H1 (cell line): ENCODE results near the gene FXYD5. TPM values are rescaled to one million over a fixed set of nuclear protein-coding genes. Genes with fewer than 3 reads are reported as not detected.
A peak's percentile ranks its signal among the peaks of the same experiment; 100 is the strongest.

Experiments
- CTCF ChIA-PET: fragments of 300-600 bp; sonication (Branson Sonifier 250); formaldehyde crosslinking; loops from one replicate; lab custom pipeline; 2021; ENCODE audit not compliant: partially characterized antibody; lab: Charles Lee
- POLR2A ChIA-PET: fragments of 300-600 bp; sonication (Branson Sonifier 250); formaldehyde crosslinking; loops from one replicate; lab custom pipeline; 2021; ENCODE audit warnings: inconsistent platforms; ENCODE audit not compliant: partially characterized antibody; lab: Charles Lee
- DNase-seq, 2 experiments: peaks; one replicate each; pipeline versions ENCODE4 v3.0.0 to v3.0.0-alpha.2; 2010 to 2022; ENCODE audit warnings: low spot score in 2 of 2, low read depth in 1 of 2, mixed read lengths in 1 of 2
- FAIRE-seq: peaks from 2 replicates; lab custom pipeline; 2011; peaks lifted over from hg19 to GRCh38; lab: Jason Lieb, UNC
- H2AFZ ChIP-seq: 2 replicates; pipeline ENCODE4 v1.8.1; 2012; ENCODE audit warnings: low read length, inconsistent platforms
- H2AK5ac ChIP-seq: 2 replicates; pipeline ENCODE4 v1.6.1; 2013; ENCODE audit warnings: low read depth, low read length
- H2BK120ac ChIP-seq: replicated peaks from 2 replicates; pipeline ENCODE3; 2013; ENCODE audit warnings: low read depth, low read length, inconsistent platforms
- H2BK12ac ChIP-seq: 2 replicates; pipeline ENCODE4 v1.6.1; 2013; ENCODE audit warnings: low read depth, low read length
- H2BK15ac ChIP-seq: 2 replicates; pipeline ENCODE4 v1.6.1; 2013; ENCODE audit warnings: low read length
- H2BK20ac ChIP-seq: 2 replicates; pipeline ENCODE4 v1.6.1; 2013; ENCODE audit warnings: low read length
- H2BK5ac ChIP-seq: 2 replicates; pipeline ENCODE4 v1.6.1; 2013; ENCODE audit warnings: low read depth, low read length
- H3K14ac ChIP-seq: 2 replicates; pipeline ENCODE4 v1.6.1; 2013; ENCODE audit warnings: inconsistent platforms; ENCODE audit not compliant: insufficient read length
- H3K18ac ChIP-seq: 2 replicates; pipeline ENCODE4 v1.6.1; 2013; ENCODE audit warnings: low read length; ENCODE audit errors: extremely low read depth
- H3K23ac ChIP-seq: 2 replicates; pipeline ENCODE4 v1.6.1; 2013; ENCODE audit warnings: inconsistent platforms; ENCODE audit not compliant: insufficient read length
- H3K23me2 ChIP-seq: 2 replicates; pipeline ENCODE4 v1.6.1; 2013; ENCODE audit warnings: low read depth, low read length
- H3K27ac ChIP-seq: 2 replicates; pipeline ENCODE4 v1.6.1; 2011; ENCODE audit warnings: low read depth, low read length, inconsistent platforms
- H3K27me3 ChIP-seq, 4 experiments: replicated peaks in 1 of 4; 1 replicate in 1 of 4; 2 replicates in 3 of 4; pipeline versions ENCODE4 v1.6.1 to v1.8.1; 2011 to 2013; ENCODE audit warnings: low read length in 3 of 4, mild to moderate bottlenecking in 3 of 4, inconsistent platforms in 2 of 4, mixed read lengths in 2 of 4, moderate library complexity in 1 of 4; ENCODE audit not compliant: control insufficient read depth in 3 of 4, insufficient read depth in 3 of 4; ENCODE audit errors: extremely low read depth in 1 of 4
- H3K36me3 ChIP-seq, 4 experiments: 2 replicates each; pipeline versions ENCODE4 v1.6.1 to v1.8.1; 2011 to 2013; ENCODE audit warnings: mild to moderate bottlenecking in 4 of 4, low read length in 3 of 4, moderate library complexity in 2 of 4, control low read depth in 1 of 4, inconsistent platforms in 1 of 4; ENCODE audit not compliant: insufficient read depth in 4 of 4, control insufficient read depth in 2 of 4
- H3K4ac ChIP-seq: replicated peaks from 2 replicates; pipeline ENCODE3; 2013; ENCODE audit warnings: low read length, low read depth, mixed read lengths, inconsistent platforms; ENCODE audit not compliant: insufficient read length
- H3K4me1 ChIP-seq, 4 experiments: replicated peaks in 1 of 4; 1 replicate in 1 of 4; 2 replicates in 3 of 4; pipeline versions ENCODE4 v1.6.1 to v1.8.1; 2011 to 2013; ENCODE audit warnings: low read length in 3 of 4, inconsistent platforms in 2 of 4, mixed read lengths in 1 of 4; ENCODE audit not compliant: insufficient read depth in 4 of 4, control insufficient read depth in 3 of 4
- H3K4me2 ChIP-seq, 2 experiments: 2 replicates each; pipeline versions ENCODE4 v1.6.1 to v1.8.1; 2011 to 2013; ENCODE audit warnings: low read depth in 2 of 2, low read length in 2 of 2, control low read depth in 1 of 2, inconsistent platforms in 1 of 2, mild to moderate bottlenecking in 1 of 2; ENCODE audit not compliant: insufficient read depth in 1 of 2
- H3K4me3 ChIP-seq, 4 experiments: fragments of 200-600, 300-600 bp in 1 of 4; sonication (generic), shearing (Covaris generic), sonication (Bioruptor Twin) in 1 of 4; 2 replicates each; pipeline versions ENCODE4 v1.5.1 to v1.8.1; 2011 to 2016; ENCODE audit warnings: low read length in 4 of 4, low read depth in 3 of 4, control low read depth in 2 of 4, inconsistent platforms in 2 of 4, mild to moderate bottlenecking in 2 of 4, mixed read lengths in 1 of 4, moderate library complexity in 1 of 4; ENCODE audit not compliant: insufficient read depth in 2 of 4; ENCODE audit errors: extremely low read depth in 1 of 4
- H3K56ac ChIP-seq: replicated peaks from 2 replicates; pipeline ENCODE3; 2013; ENCODE audit warnings: low read depth, mild to moderate bottlenecking, mixed read lengths, low read length, inconsistent platforms; ENCODE audit not compliant: insufficient read length
- H3K79me1 ChIP-seq: 2 replicates; pipeline ENCODE4 v1.6.1; 2013; ENCODE audit warnings: low read depth, low read length, control low read depth
- H3K79me2 ChIP-seq, 2 experiments: 2 replicates each; pipeline versions ENCODE4 v1.6.1 to v1.8.1; 2012 to 2013; ENCODE audit warnings: low read length in 2 of 2, mild to moderate bottlenecking in 2 of 2, inconsistent platforms in 1 of 2; ENCODE audit not compliant: insufficient read depth in 2 of 2, control insufficient read depth in 1 of 2
- H3K9ac ChIP-seq, 4 experiments: replicated peaks in 1 of 4; 1 replicate in 1 of 4; 2 replicates in 3 of 4; pipeline versions ENCODE4 v1.6.1 to v1.8.1; 2011 to 2013; ENCODE audit warnings: low read depth in 3 of 4, low read length in 3 of 4, control low read depth in 2 of 4, mild to moderate bottlenecking in 2 of 4, moderate library complexity in 2 of 4, inconsistent platforms in 1 of 4; ENCODE audit errors: extremely low read depth in 1 of 4
- H3K9me3 ChIP-seq, 2 experiments: 2 replicates each; pipeline versions ENCODE4 v1.6.1 to v1.8.1; 2012 to 2013; ENCODE audit warnings: mild to moderate bottlenecking in 2 of 2, moderate library complexity in 2 of 2, control low read depth in 1 of 2, inconsistent platforms in 1 of 2, low read depth in 1 of 2, low read length in 1 of 2, mixed read lengths in 1 of 2; ENCODE audit not compliant: insufficient read depth in 2 of 2
- H4K20me1 ChIP-seq, 2 experiments: replicated peaks in 1 of 2; 2 replicates each; pipeline versions ENCODE3 to v1.8.1; 2011 to 2013; ENCODE audit warnings: inconsistent platforms in 2 of 2, low read length in 2 of 2, mild to moderate bottlenecking in 1 of 2; ENCODE audit not compliant: insufficient read depth in 2 of 2, control insufficient read depth in 1 of 2
- H4K5ac ChIP-seq: 2 replicates; pipeline ENCODE4 v1.6.1; 2013; ENCODE audit warnings: low read length, low read depth, mixed read lengths, inconsistent platforms; ENCODE audit not compliant: insufficient read length
- H4K8ac ChIP-seq: 2 replicates; pipeline ENCODE4 v1.8.0; 2013; ENCODE audit warnings: mild to moderate bottlenecking, moderate library complexity, low read length, inconsistent platforms; ENCODE audit not compliant: insufficient read depth; ENCODE audit errors: extremely low read depth
- H4K91ac ChIP-seq: replicated peaks from 2 replicates; pipeline ENCODE3; 2013; ENCODE audit warnings: low read length, mixed read lengths, inconsistent platforms; ENCODE audit not compliant: insufficient read length
- BACH1 ChIP-seq: IDR thresholded peaks from 2 replicates; pipeline ENCODE4 v1.6.1; 2012; ENCODE audit warnings: low read length, improper control_type of control experiment
- CBX5 ChIP-seq: fragments of 300-800, 300-1000 bp; sonication (generic); IDR thresholded peaks from 2 replicates; pipeline ENCODE4 v1.7.1; 2016; ENCODE audit warnings: antibody characterized with exemption, low read length, low read depth
- CHD1 ChIP-seq: IDR thresholded peaks from 2 replicates; pipeline ENCODE4 v1.6.1; 2012; ENCODE audit warnings: low read depth, low read length, improper control_type of control experiment
- CHD2 ChIP-seq: IDR thresholded peaks from 2 replicates; pipeline ENCODE4 v1.6.1; 2012; ENCODE audit warnings: low read length, improper control_type of control experiment
- EZH2 ChIP-seq: fragments of 200-600 bp; sonication (generic); IDR thresholded peaks from 2 replicates; pipeline ENCODE4 v1.7.1; 2012; ENCODE audit warnings: low read depth, mild to moderate bottlenecking, moderate library complexity, low read length, inconsistent platforms; ENCODE audit not compliant: severe bottlenecking
- GABPA ChIP-seq: IDR thresholded peaks from 2 replicates; pipeline ENCODE4 v1.6.1; 2011; ENCODE audit warnings: mild to moderate bottlenecking, low read length, moderate library complexity, borderline replicate concordance; ENCODE audit not compliant: insufficient read depth
- HDAC2 ChIP-seq, 2 experiments: fragments of 300-600 bp in 1 of 2; sonication (generic) in 1 of 2; IDR thresholded peaks; 2 replicates each; pipeline ENCODE4 v1.6.1; 2011 to 2012; ENCODE audit warnings: low read depth in 2 of 2, low read length in 2 of 2, mild to moderate bottlenecking in 2 of 2, moderate library complexity in 2 of 2, borderline replicate concordance in 1 of 2, inconsistent platforms in 1 of 2
- JUND ChIP-seq: IDR thresholded peaks from 2 replicates; pipeline ENCODE4 v1.6.1; 2011; ENCODE audit warnings: mild to moderate bottlenecking, improper control_type of control experiment, low read length
- KDM1A ChIP-seq: fragments of 200-600, 300-600 bp; sonication (generic); IDR thresholded peaks from 2 replicates; pipeline ENCODE4 v1.7.1; 2016; ENCODE audit warnings: mild to moderate bottlenecking, low read length, borderline replicate concordance
- KDM4A ChIP-seq: IDR thresholded peaks from one replicate; pipeline ENCODE4 v1.7.1; 2012; ENCODE audit warnings: low read depth, mild to moderate bottlenecking, moderate library complexity, low read length, inconsistent platforms; ENCODE audit not compliant: severe bottlenecking
- MAFK ChIP-seq: IDR thresholded peaks from 2 replicates; pipeline ENCODE4 v1.6.1; 2012; ENCODE audit warnings: low read depth, mild to moderate bottlenecking, improper control_type of control experiment, low read length
- NRF1 ChIP-seq: IDR thresholded peaks from 2 replicates; pipeline ENCODE4 v1.6.1; 2011; ENCODE audit warnings: mild to moderate bottlenecking, low read depth, low read length, improper control_type of control experiment
- SIRT6 ChIP-seq: IDR thresholded peaks from one replicate; pipeline ENCODE4 v1.7.1; 2012; ENCODE audit warnings: low read length, inconsistent platforms
- SP2 ChIP-seq: IDR thresholded peaks from 2 replicates; pipeline ENCODE4 v1.6.1; 2012; ENCODE audit warnings: mild to moderate bottlenecking, low read length, inconsistent platforms
- WGBS, 2 experiments: shearing (Covaris generic) in 1 of 2; methylation state at CpG; one replicate each; pipeline versions ENCODE4 v1.1.6 to v1.1.7; 2013 to 2015; ENCODE audit warnings: low lambda C conversion rate in 2 of 2, mixed read lengths in 2 of 2, inconsistent platforms in 1 of 2, low coverage in 1 of 2, missing lambda C conversion rate in 1 of 2; ENCODE audit not compliant: insufficient replicate concordance in 2 of 2, insufficient coverage in 1 of 2, insufficient read length in 1 of 2; ENCODE audit errors: extremely low coverage in 1 of 2, missing lambda C conversion rate in 1 of 2; 5-methylcytosine and 5-hydroxymethylcytosine counted together
- polyA plus RNA-seq, 7 experiments: library from polyadenylated mRNA; depleted of rRNA in 3 of 7; stranded (reverse) in 5 of 7; unstranded in 2 of 7; fragments of >200 nt in 5 of 7; fragments of 200-250 nt in 2 of 7; gene quantifications; 1 replicate in 5 of 7; 2 replicates in 1 of 7; 4 replicates in 1 of 7; pipeline versions ENCODE4 v1.2.1 to v1.2.3, GENCODE V29; 2011 to 2013; ENCODE audit warnings: missing spikeins in 2 of 7, mixed read lengths in 2 of 7
- total RNA-seq: library from RNA; stranded (reverse); fragmentation: NEBNext Ultra II Directional; extraction: Animal tissue kit (Norgen Biotek cat#: 25700); gene quantifications from 2 replicates; pipeline ENCODE4 v1.2.1, GENCODE V29; 2021

The FXYD5 gene
- total and polyA plus RNA-seq, 2 of the 8 experiments (the other 6 are each of a cell fraction or from before 2014, with no cell fraction given): 99.0 to 191 TPM

- no peaks in the 10 kb centered on the region for H3K79me1 ChIP-seq
- H3K4ac ChIP-seq: no peak overlapping the region
- H3K79me2 ChIP-seq: no peaks in the 10 kb centered on the region
- 0 out of 2 replicates have a peak overlapping the region, but pooled peaks have one; percentile 61 for H2BK15ac ChIP-seq
- no peak overlapping the region for H3K23ac ChIP-seq
- H3K27ac ChIP-seq: no peak overlapping the region
- WGBS, 2 experiments: 81% methylated on average over 14 of the region's 14 CpGs; no CpG with 5 or more reads in 1 of the 2 experiments
- peak overlapping the region; percentile 59; the same call in 1 of the 2 replicates for H4K8ac ChIP-seq
- H2BK12ac ChIP-seq: peak overlapping the region; percentile 90; the same call in 1 of the 2 replicates
- H3K36me3 ChIP-seq: no peaks in the 10 kb centered on the region
- no peak overlapping the region for H3K56ac ChIP-seq
- peak overlapping the region; percentile 56 for H4K91ac ChIP-seq
- H3K14ac ChIP-seq: no peak overlapping the region
- CTCF ChIA-PET: interaction anchor here (1.1 to 6.9 kb wide), 7 partner anchors 19 to 156 kb away, joined by 3 to 154 read pairs (median 4); partner anchors contain the start of genes FXYD1, FXYD7 and LGI4
- DNase-seq: no peak
- no peak overlapping the region for H2AFZ ChIP-seq
- H3K27me3 ChIP-seq: peaks cover 0 to 2% (median 0%) of the 10 kb centered on the region in 4 experiments; a peak in 1 of 7 replicates
- H2AK5ac ChIP-seq: no peak overlapping the region
- H3K4me3 ChIP-seq: no peak overlapping the region
- no peaks in the 10 kb centered on the region for H3K23me2 ChIP-seq
- no peak for FAIRE-seq
- H3K4me1 ChIP-seq: peaks cover 3 to 26% (median 17%) of the 10 kb centered on the region in 4 experiments
- POLR2A ChIA-PET: interaction anchor here (0.6 to 2.6 kb wide), 6 partner anchors 9 to 63 kb away, joined by 3 to 9 read pairs (median 5); partner anchors contain the start of gene LGI4
- H3K18ac ChIP-seq: peak overlapping the region; percentile 1; the same call in 1 of the 2 replicates
- 0 out of 2 replicates have a peak overlapping the region, but pooled peaks have one; percentile 75 for H2BK20ac ChIP-seq
- H2BK120ac ChIP-seq: no peak overlapping the region
- no peak overlapping the region for H3K9ac ChIP-seq
- H3K4me2 ChIP-seq: no peak overlapping the region
- H3K9me3 ChIP-seq: no peaks in the 10 kb centered on the region
- H4K5ac ChIP-seq: no peak overlapping the region
- H4K20me1 ChIP-seq: no peaks in the 10 kb centered on the region
- no peak overlapping the region for H2BK5ac ChIP-seq
- TF ChIP-seq SP2 (no peak), JUND (no peak), EZH2 (no peak), KDM1A (no peak), SIRT6 (no peak), HDAC2 (IDR thresholded peaks at IDR 0.05; ENCODE audit: borderline replicate concordance in 1 of 2, low read depth in 2 of 2, low read length in 2 of 2) (no peak), KDM4A (no peak), MAFK (no peak), CHD2 (no peak), CHD1 (no peak), CBX5 (no peak), BACH1 (no peak), GABPA (no peak), NRF1 (no peak)
These were observed 35.4 kb upstream of the FXYD5 start for GRCh38 chr19:35119091-35119490.
